Choroid plexus epithelial cell (primary cell): ENCODE measurements around the gene SLC12A9.
"Not testable (repeated sequence)": the region's sequence is repeated elsewhere in the genome, so short reads cannot be mapped to it uniquely, and the experiment has no call there.

Source experiments
- DNase-seq: peaks from one replicate; pipeline ENCODE4 v3.0.0-alpha.2; 2010; ENCODE audit warnings: low read depth
- H3K4me3 ChIP-seq: 2 replicates; pipeline ENCODE4 v1.5.1; 2011; ENCODE audit warnings: low read depth, mild to moderate bottlenecking, control low read depth, low read length, moderate library complexity
- CTCF ChIP-seq: conservative IDR thresholded peaks from 2 replicates; pipeline ENCODE4 v1.5.1; 2011; ENCODE audit warnings: low read depth, mild to moderate bottlenecking, control low read depth, inconsistent platforms, low read length, moderate library complexity

SLC12A9 gene

GRCh38 chr7:100897772-100898454, 45.4 kb downstream of the SLC12A9 start:
- no peak for TF ChIP-seq CTCF
- no peak overlapping the region for H3K4me3 ChIP-seq
- no peak for DNase-seq

GRCh38 chr7:100899432-100899831, 46.9 kb downstream of the SLC12A9 start:
- DNase-seq = no peak
- H3K4me3 ChIP-seq = no peak overlapping the region
- TF ChIP-seq CTCF = no peak

GRCh38 chr7:100900978-100901377, 48.5 kb downstream of the SLC12A9 start:
- H3K4me3 ChIP-seq = no peak overlapping the region
- TF ChIP-seq CTCF = no peak
- no peak for DNase-seq

GRCh38 chr7:100901921-100902332, 49.4 kb downstream of the SLC12A9 start:
- no peak for TF ChIP-seq CTCF
- no peak overlapping the region for H3K4me3 ChIP-seq
- DNase-seq = no peak

GRCh38 chr7:100902638-100903037, 50.1 kb downstream of the SLC12A9 start:
- no peak for DNase-seq
- no peak for TF ChIP-seq CTCF
- no peak overlapping the region for H3K4me3 ChIP-seq

GRCh38 chr7:100908512-100908911, 56.0 kb downstream of the SLC12A9 start:
- TF ChIP-seq CTCF = no peak
- no peak overlapping the region for H3K4me3 ChIP-seq
- DNase-seq = no peak

GRCh38 chr7:100910443-100910842, 57.9 kb downstream of the SLC12A9 start:
- DNase-seq, H3K4me3 ChIP-seq: not testable (repeated sequence)

- H3K4me3 ChIP-seq = no peak overlapping the region
- no peak for TF ChIP-seq CTCF
- no peak for DNase-seq
Observed at GRCh38 chr7:100911484-100911883, 59.0 kb downstream of the SLC12A9 start.
